AG09319 (cell line): Measurements from ENCODE around the gene GHSR.

ENCODE experiments used
- DNase-seq: peaks from one replicate; pipeline ENCODE4 v3.0.0-alpha.2; 2010; ENCODE audit warnings: low read depth; ENCODE audit errors: extremely low read depth
- TF ChIP-seq, protein P1 (sequence below): IDR thresholded peaks from 2 replicates; pipeline ENCODE4 v1.5.1; 2011; ENCODE audit warnings: low read depth, mild to moderate bottlenecking, inconsistent platforms, low read length, moderate library complexity

GHSR gene

GRCh38 chr3:172467170-172467824, 19.0 kb upstream of the GHSR start:
- DNase-seq, result no peak
- TF ChIP-seq, protein P1, sequence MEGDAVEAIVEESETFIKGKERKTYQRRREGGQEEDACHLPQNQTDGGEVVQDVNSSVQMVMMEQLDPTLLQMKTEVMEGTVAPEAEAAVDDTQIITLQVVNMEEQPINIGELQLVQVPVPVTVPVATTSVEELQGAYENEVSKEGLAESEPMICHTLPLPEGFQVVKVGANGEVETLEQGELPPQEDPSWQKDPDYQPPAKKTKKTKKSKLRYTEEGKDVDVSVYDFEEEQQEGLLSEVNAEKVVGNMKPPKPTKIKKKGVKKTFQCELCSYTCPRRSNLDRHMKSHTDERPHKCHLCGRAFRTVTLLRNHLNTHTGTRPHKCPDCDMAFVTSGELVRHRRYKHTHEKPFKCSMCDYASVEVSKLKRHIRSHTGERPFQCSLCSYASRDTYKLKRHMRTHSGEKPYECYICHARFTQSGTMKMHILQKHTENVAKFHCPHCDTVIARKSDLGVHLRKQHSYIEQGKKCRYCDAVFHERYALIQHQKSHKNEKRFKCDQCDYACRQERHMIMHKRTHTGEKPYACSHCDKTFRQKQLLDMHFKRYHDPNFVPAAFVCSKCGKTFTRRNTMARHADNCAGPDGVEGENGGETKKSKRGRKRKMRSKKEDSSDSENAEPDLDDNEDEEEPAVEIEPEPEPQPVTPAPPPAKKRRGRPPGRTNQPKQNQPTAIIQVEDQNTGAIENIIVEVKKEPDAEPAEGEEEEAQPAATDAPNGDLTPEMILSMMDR, result no peak

GRCh38 chr3:172466553-172467130, 18.4 kb upstream of the GHSR start:
- no peak for DNase-seq
- TF ChIP-seq, protein P1, result no peak

GRCh38 chr3:172465281-172465680, 17.0 kb upstream of the GHSR start:
- no peak for DNase-seq
- TF ChIP-seq, protein P1, result no peak

DNA sequence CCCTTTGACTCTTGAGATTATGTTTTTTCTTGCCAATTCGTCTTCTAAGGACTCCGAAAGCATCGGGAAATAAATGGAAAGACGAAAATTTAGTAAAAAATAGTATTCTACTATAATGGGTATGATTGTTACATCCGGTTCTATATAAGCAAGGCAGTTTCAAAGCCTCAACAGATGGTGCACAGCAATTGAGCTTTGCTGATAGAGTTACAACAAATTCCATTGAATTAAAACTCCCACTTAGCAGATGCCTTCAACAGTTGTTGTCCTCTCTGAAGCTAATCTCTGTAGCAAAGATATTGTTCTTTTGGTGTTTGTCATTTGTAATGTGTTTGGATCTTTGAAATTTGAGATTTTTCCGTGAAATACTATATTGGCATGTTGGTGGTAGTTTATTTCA, 16.1 kb upstream of the GHSR start:
- TF ChIP-seq, protein P1, result no peak
- DNase-seq, result no peak

GRCh38 chr3:172461530-172462138, 13.4 kb upstream of the GHSR start:
- no peak for DNase-seq
- TF ChIP-seq, protein P1, result peak; percentile 86

- TF ChIP-seq, protein P1, result no peak
- DNase-seq, result no peak
Measured at GRCh38 chr3:172456404-172456803, 8.1 kb upstream of the GHSR start.

DNA sequence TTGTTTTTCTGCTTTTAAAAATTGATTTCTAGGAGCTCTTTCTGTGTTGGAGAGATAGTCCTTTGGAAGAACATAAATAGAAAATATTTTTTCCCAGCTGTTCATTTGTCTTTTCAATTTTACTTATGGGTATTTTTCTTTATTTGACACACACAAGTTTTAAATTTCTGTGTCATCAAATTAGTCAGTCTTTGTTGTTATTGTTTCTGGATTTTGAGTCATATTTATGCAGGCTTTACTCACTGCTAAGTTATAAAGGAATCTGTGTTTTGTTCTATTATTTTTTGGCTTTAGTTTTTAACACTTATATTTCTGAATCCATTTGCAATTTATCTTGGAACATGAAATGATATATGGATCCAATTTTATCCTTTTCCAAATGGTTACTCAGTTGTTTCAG, 5.9 kb upstream of the GHSR start:
- TF ChIP-seq, protein P1, result no peak
- no peak for DNase-seq
